ENCODE measurements around the gene TTK.

GRCh38 chr6:80088637-80089036 lies 84.2 kb downstream of the TTK start:
- TF ChIP-seq POLR2AphosphoS5 (IDR thresholded peaks at IDR 0.05), result no peak
- TF ChIP-seq CTCF (IDR thresholded peaks at IDR 0.05), result no peak
- no peak for TF ChIP-seq POLR2A (IDR thresholded peaks at IDR 0.05; ENCODE audit: low read depth)
